B cell (primary cell): ENCODE results near the gene SCYGR1. TPM values are rescaled to one million over a fixed set of nuclear protein-coding genes. Genes with fewer than 3 reads are reported as not detected.

Experiments
- ATAC-seq: fragments of 200-7000 bp; cut with Tn5 transposase; one replicate; pipeline ENCODE4 v1.10.0; 2021; ENCODE audit warnings: low read depth, mild to moderate bottlenecking, moderate number of reproducible peaks, moderate library complexity
- CTCF ChIA-PET: fragments of 350-600 bp; sonication (Branson Sonifier 250); formaldehyde crosslinking; loops from one replicate; lab custom pipeline; 2021; ENCODE audit warnings: antibody characterized with exemption, inconsistent platforms; lab: Charles Lee
- POLR2A ChIA-PET: fragments of 350-600 bp; sonication (Branson Sonifier 250); formaldehyde crosslinking; loops from one replicate; lab custom pipeline; 2021; ENCODE audit warnings: antibody characterized with exemption; lab: Charles Lee
- DNase-seq: peaks from one replicate; pipeline ENCODE4 v3.0.0; 2013
- H2AFZ ChIP-seq: 2 replicates; pipeline ENCODE4 v1.6.1; 2012; ENCODE audit warnings: mild to moderate bottlenecking, low read depth, low read length; ENCODE audit not compliant: insufficient read depth, poor library complexity, severe bottlenecking
- H3K27ac ChIP-seq, 2 donors: 1 replicate in 1 of 2; 2 replicates in 1 of 2; pipeline ENCODE4 v1.5.1; 2012 to 2013; ENCODE audit warnings: low read length in 2 of 2, mild to moderate bottlenecking in 2 of 2, moderate library complexity in 1 of 2
- H3K27me3 ChIP-seq, 4 experiments: fragments of 200-600 bp in 1 of 4; sonication (generic) in 1 of 4; replicated peaks in 1 of 4; 1 replicate in 2 of 4; 2 replicates in 2 of 4; pipeline versions ENCODE4 v1.6.1 to v1.7.0; 2013 to 2016; ENCODE audit warnings: low read length in 3 of 4, mild to moderate bottlenecking in 2 of 4, mixed read lengths in 1 of 4, moderate library complexity in 1 of 4; ENCODE audit not compliant: insufficient read depth in 4 of 4, control insufficient read depth in 3 of 4; ENCODE audit errors: control extremely low read depth in 1 of 4
- H3K36me3 ChIP-seq, 2 experiments: replicated peaks in 1 of 2; 1 replicate in 1 of 2; 2 replicates in 1 of 2; pipeline versions ENCODE4 v1.6.1 to v1.7.1; 2013; ENCODE audit warnings: low read length in 1 of 2; ENCODE audit not compliant: insufficient read depth in 2 of 2, control insufficient read depth in 1 of 2; ENCODE audit errors: control extremely low read depth in 1 of 2, extremely low read depth in 1 of 2
- H3K4me1 ChIP-seq, 2 donors: fragments of 200-600 bp in 1 of 2; sonication (generic) in 1 of 2; 1 replicate in 1 of 2; 2 replicates in 1 of 2; pipeline versions ENCODE4 v1.5.1 to v1.6.1; 2013 to 2017; ENCODE audit warnings: low read length in 2 of 2; ENCODE audit not compliant: control insufficient read depth in 2 of 2, insufficient read depth in 2 of 2
- H3K4me2 ChIP-seq: replicated peaks from 2 replicates; pipeline ENCODE3; 2012; ENCODE audit warnings: mild to moderate bottlenecking, low read depth, low read length; ENCODE audit not compliant: poor library complexity, severe bottlenecking
- H3K4me3 ChIP-seq, 5 experiments: fragments of 200-600 bp in 1 of 5; sonication (generic) in 1 of 5; 1 replicate in 3 of 5; 2 replicates in 2 of 5; pipeline versions ENCODE4 v1.5.1 to v1.7.0; 2011 to 2016; ENCODE audit warnings: low read length in 4 of 5, mild to moderate bottlenecking in 4 of 5, low read depth in 2 of 5, control low read depth in 1 of 5, moderate library complexity in 1 of 5; ENCODE audit not compliant: insufficient read depth in 1 of 5; ENCODE audit errors: control extremely low read depth in 1 of 5, extremely low read depth in 1 of 5
- H3K79me2 ChIP-seq: fragments of 200-600 bp; sonication (generic); one replicate; pipeline ENCODE4 v1.6.0; 2016; ENCODE audit warnings: low read length; ENCODE audit not compliant: control insufficient read depth, insufficient read depth
- H3K9ac ChIP-seq: fragments of 200-600 bp; sonication (generic); 2 replicates; pipeline ENCODE4 v1.6.1; 2017; ENCODE audit warnings: mild to moderate bottlenecking, low read length, moderate library complexity
- H3K9me3 ChIP-seq, 3 donors: one replicate each; pipeline versions ENCODE4 v1.6.1 to v1.7.1; 2013; ENCODE audit warnings: low read length in 2 of 3; ENCODE audit not compliant: control insufficient read depth in 2 of 3, insufficient read depth in 1 of 3; ENCODE audit errors: control extremely low read depth in 1 of 3
- H4K20me1 ChIP-seq: 2 replicates; pipeline ENCODE4 v1.6.0; 2012; ENCODE audit warnings: mild to moderate bottlenecking, low read length; ENCODE audit not compliant: insufficient read depth, control insufficient read depth, poor library complexity, severe bottlenecking
- H3K27ac Mint-ChIP-seq: one replicate; pipeline ENCODE4 v1.8.0; 2021; ENCODE audit warnings: mixed read lengths
- H3K27me3 Mint-ChIP-seq: one replicate; pipeline ENCODE4 v1.8.0; 2021; ENCODE audit warnings: mixed read lengths
- H3K4me1 Mint-ChIP-seq: one replicate; pipeline ENCODE4 v1.8.0; 2021; ENCODE audit warnings: mixed read lengths
- H3K4me3 Mint-ChIP-seq: one replicate; pipeline ENCODE4 v1.8.0; 2021; ENCODE audit warnings: mixed read lengths
- H3K9me3 Mint-ChIP-seq: one replicate; pipeline ENCODE4 v1.8.0; 2022; ENCODE audit warnings: mixed read lengths; ENCODE audit not compliant: insufficient read depth
- CTCF ChIP-seq: fragments of 200-600 bp; IDR thresholded peaks from one replicate; pipeline ENCODE4 v1.8.0; 2022; ENCODE audit warnings: antibody characterized with exemption, mild to moderate bottlenecking
- EZH2 ChIP-seq: IDR thresholded peaks from 2 replicates; pipeline ENCODE4 v1.6.1; 2012; ENCODE audit warnings: borderline replicate concordance, low read depth, mild to moderate bottlenecking, moderate library complexity, low read length; ENCODE audit not compliant: insufficient read depth, poor library complexity, severe bottlenecking
- WGBS: methylation state at CpG from one replicate; pipeline ENCODE4 v1.1.5; 2013; ENCODE audit warnings: missing lambda C conversion rate; ENCODE audit not compliant: insufficient coverage; 5-methylcytosine and 5-hydroxymethylcytosine counted together
- intact Hi-C: fragments of 100-400 bp; cut with micrococcal nuclease; formaldehyde crosslinking; loops from one replicate; pipeline ENCODE4 v1.10.0; 2022
- polyA plus RNA-seq: library from polyadenylated mRNA; depleted of rRNA; stranded (reverse); fragments of >200 nt; gene quantifications from 2 replicates; pipeline ENCODE4 v1.2.3, GENCODE V29; 2012
- total RNA-seq, 2 donors: library from RNA; stranded (reverse); fragments of 120-200 nt in 1 of 2; gene quantifications; 1 replicate in 1 of 2; 2 replicates in 1 of 2; pipeline versions ENCODE4 v1.2.3 to v1.2.4, GENCODE V29; 2013 to 2022

SCYGR1 gene
- total and polyA plus RNA-seq, 2 donors (not counting 1 experiment from before 2014, with no cell fraction given): not detected

- WGBS: no CpG with 5 or more reads among the region's 2 CpGs
- H3K27ac ChIP-seq: no peak overlapping the region
- H3K27me3 Mint-ChIP-seq: no peaks in the 10 kb centered on the region
- H3K9me3 ChIP-seq: no peaks in the 10 kb centered on the region
- no peak overlapping the region for H3K9ac ChIP-seq
- H3K4me2 ChIP-seq: no peak overlapping the region
- no peaks in the 10 kb centered on the region for H4K20me1 ChIP-seq
- H2AFZ ChIP-seq: no peak overlapping the region
- H3K79me2 ChIP-seq: no peaks in the 10 kb centered on the region
- peaks cover 7 to 37% of the 10 kb centered on the region in 2 experiments for H3K36me3 ChIP-seq
- no peak overlapping the region for H3K4me3 ChIP-seq
- DNase-seq (no peak), ATAC-seq (no peak)
- TF ChIP-seq CTCF: no peak
- no peak for TF ChIP-seq EZH2
- ChIA-PET POLR2A (no interaction called here), CTCF (no interaction called here)
- no peaks in the 10 kb centered on the region for H3K9me3 Mint-ChIP-seq
- intact Hi-C loops: no loop called here
- no peak overlapping the region for H3K27ac Mint-ChIP-seq
- H3K4me3 Mint-ChIP-seq: no peak overlapping the region
- H3K4me1 Mint-ChIP-seq: no peaks in the 10 kb centered on the region
- no peaks in the 10 kb centered on the region for H3K4me1 ChIP-seq
- H3K27me3 ChIP-seq: no peaks in the 10 kb centered on the region
Measured at GRCh38 chr2:227344231-227344630, 43.5 kb downstream of the SCYGR1 start.

GRCh38 chr2:227341553-227341952 is 46.2 kb downstream of the SCYGR1 start:
- ChIA-PET CTCF (interaction anchor here (1.8 kb wide), 1 partner anchor 103 kb away, joined by 4 read pairs; no protein-coding TSS in a partner anchor), POLR2A (no interaction called here)
- H3K27ac Mint-ChIP-seq: no peak overlapping the region
- no peak overlapping the region for H3K4me2 ChIP-seq
- H2AFZ ChIP-seq: no peak overlapping the region
- no peaks in the 10 kb centered on the region for H3K9me3 Mint-ChIP-seq
- H3K36me3 ChIP-seq: peaks cover 6 to 22% of the 10 kb centered on the region in 2 experiments
- ATAC-seq: no peak
- no peak for DNase-seq
- H4K20me1 ChIP-seq: no peaks in the 10 kb centered on the region
- H3K4me1 Mint-ChIP-seq: no peaks in the 10 kb centered on the region
- H3K27me3 Mint-ChIP-seq: no peaks in the 10 kb centered on the region
- H3K27me3 ChIP-seq: no peaks in the 10 kb centered on the region
- no CpG with 5 or more reads among the region's 2 CpGs for WGBS
- no peak overlapping the region for H3K9ac ChIP-seq
- no peak for TF ChIP-seq CTCF
- no peak for TF ChIP-seq EZH2
- no peaks in the 10 kb centered on the region for H3K4me1 ChIP-seq
- no peaks in the 10 kb centered on the region for H3K9me3 ChIP-seq
- H3K4me3 Mint-ChIP-seq: no peak overlapping the region
- H3K27ac ChIP-seq: no peak overlapping the region
- H3K4me3 ChIP-seq: no peak overlapping the region
- H3K79me2 ChIP-seq: no peaks in the 10 kb centered on the region
- intact Hi-C loops: no loop called here
